ENCODE results near the gene RNASE7. TPM values are rescaled to one million over a fixed set of nuclear protein-coding genes. Genes with fewer than 3 reads are reported as not detected.

RNASE7 gene
- polyA plus RNA-seq, 1 of the 3 experiments (the other 2 are of a cell fraction), result not detected

- CTCF ChIA-PET, result interaction anchor here (1.8 to 2.1 kb wide), 4 partner anchors 13 to 39 kb away, joined by 5 to 7 read pairs (median 7); no protein-coding TSS in a partner anchor
- no peaks in the 10 kb centered on the region for H3K79me2 ChIP-seq (ENCODE audit: insufficient read depth)
- peaks cover 9% of the 10 kb centered on the region for H3F3A ChIP-seq (replicated peaks; ENCODE audit: insufficient read depth)
- DNase-seq, result no peak
- POLR2A ChIA-PET, result no interaction called here
- no peaks in the 10 kb centered on the region for H3K9me2 ChIP-seq
- no peaks in the 10 kb centered on the region for H3K27me3 ChIP-seq (ENCODE audit: insufficient read depth)
- no peak overlapping the region for H2AFZ ChIP-seq (ENCODE audit: low read depth)
- no peak overlapping the region for H3K4me3 ChIP-seq (ENCODE audit: low read depth in 2 of 2, low read length in 1 of 2)
- WGBS (ENCODE audit: low lambda C conversion rate), result 83% methylated on average over 19 of the region's 20 CpGs
- H3K4me2 ChIP-seq, result no peak overlapping the region
- no peak overlapping the region for H3K27ac ChIP-seq (ENCODE audit: low read depth in 2 of 2, low read length in 1 of 2)
- no peaks in the 10 kb centered on the region for H3K9me3 ChIP-seq
- no peaks in the 10 kb centered on the region for H3K36me3 ChIP-seq (replicated peaks in 1 of 2; ENCODE audit: control insufficient read depth in 1 of 2, insufficient read depth in 2 of 2, low read length in 1 of 2)
- H3K9ac ChIP-seq, result no peak overlapping the region
- no peak for TF ChIP-seq RCOR1 (IDR thresholded peaks at IDR 0.05; ENCODE audit: low read length)
- no peak for TF ChIP-seq GABPA (IDR thresholded peaks at IDR 0.05; ENCODE audit: low read depth)
- TF ChIP-seq REST (IDR thresholded peaks at IDR 0.05; ENCODE audit: low read depth, low read length), result no peak
- no peak for TF ChIP-seq TAF1 (IDR thresholded peaks at IDR 0.05; ENCODE audit: borderline replicate concordance, low read depth, low read length)
- no peak for TF ChIP-seq ZBTB33 (IDR thresholded peaks at IDR 0.05; ENCODE audit: borderline replicate concordance, low read depth)
- no peak for TF ChIP-seq FOSL2 (IDR thresholded peaks at IDR 0.05; ENCODE audit: borderline replicate concordance, low read depth)
- TF ChIP-seq MEF2A (IDR thresholded peaks at IDR 0.05; ENCODE audit: borderline replicate concordance, low read depth), result no peak
- TF ChIP-seq NFIC (IDR thresholded peaks at IDR 0.05; ENCODE audit: borderline replicate concordance), result no peak
- no peak for TF ChIP-seq CHD2 (IDR thresholded peaks at IDR 0.05; ENCODE audit: low read length, partially characterized antibody)
- TF ChIP-seq CTCF (IDR thresholded peaks at IDR 0.05), result no peak
- TF ChIP-seq TCF12 (IDR thresholded peaks at IDR 0.05), result no peak
- no peak for TF ChIP-seq PBX3 (IDR thresholded peaks at IDR 0.05)
- TF ChIP-seq SMC3 (IDR thresholded peaks at IDR 0.05; ENCODE audit: low read depth, low read length), result no peak
- TF ChIP-seq EP300 (IDR thresholded peaks at IDR 0.05; ENCODE audit: borderline replicate concordance in 1 of 2, low read depth in 1 of 2, low read length in 1 of 2), result no peak
- TF ChIP-seq YY1 (IDR thresholded peaks at IDR 0.05; ENCODE audit: low read depth), result no peak
- TF ChIP-seq FOXJ3 (CRISPR knock-in tag; IDR thresholded peaks at IDR 0.05), result no peak
- TF ChIP-seq EZH2phosphoT487 (IDR thresholded peaks at IDR 0.05; ENCODE audit: borderline replicate concordance, low read depth), result no peak
- TF ChIP-seq ELF1 (IDR thresholded peaks at IDR 0.05), result no peak
- no peaks in the 10 kb centered on the region for H3K4me1 ChIP-seq (ENCODE audit: control insufficient read depth in 1 of 2, insufficient read depth in 2 of 2, low read depth in 1 of 2, low read length in 1 of 2)
- H4K20me1 ChIP-seq (ENCODE audit: insufficient read depth), result no peaks in the 10 kb centered on the region
Measured at GRCh38 chr14:21053184-21054122, 11.3 kb downstream of the RNASE7 start.
